ENCODE measurements around the gene PROX1.
A peak's percentile ranks its signal among the peaks of the same experiment; 100 is the strongest.

Gene PROX1

GRCh38 chr1:214066936-214067335, 79.2 kb downstream of the PROX1 start:
- no peak for DNase-seq
- H3K27me3 Mint-ChIP-seq (ENCODE audit: low read depth, poor library complexity), result peaks cover 3% of the 10 kb centered on the region
- H3K4me3 Mint-ChIP-seq, result no peak overlapping the region
- peak overlapping the region; percentile 17 for H3K27ac Mint-ChIP-seq
- no peak for TF ChIP-seq CTCF (IDR thresholded peaks at IDR 0.05)
- H3K4me1 Mint-ChIP-seq, result peaks cover 77% of the 10 kb centered on the region
- H3K36me3 Mint-ChIP-seq (ENCODE audit: low read depth), result no peaks in the 10 kb centered on the region
- H3K9me3 Mint-ChIP-seq, result no peaks in the 10 kb centered on the region

- Mint-ChIP-seq H3K4me1 (peaks cover 82% of the 10 kb centered on the region), H3K36me3 (ENCODE audit: low read depth) (no peaks in the 10 kb centered on the region), H3K9me3 (no peaks in the 10 kb centered on the region), H3K4me3 (no peak overlapping the region), H3K27me3 (ENCODE audit: low read depth, poor library complexity) (peaks cover 3% of the 10 kb centered on the region), H3K27ac (no peak overlapping the region)
- no peak for TF ChIP-seq CTCF (IDR thresholded peaks at IDR 0.05)
- no peak for DNase-seq
Observed at GRCh38 chr1:214067397-214067796, 79.6 kb downstream of the PROX1 start.

- peak; percentile 16 for DNase-seq
- Mint-ChIP-seq H3K27ac (no peak overlapping the region), H3K27me3 (ENCODE audit: low read depth, poor library complexity) (peaks cover 3% of the 10 kb centered on the region), H3K9me3 (no peaks in the 10 kb centered on the region), H3K36me3 (ENCODE audit: low read depth) (no peaks in the 10 kb centered on the region), H3K4me3 (no peak overlapping the region), H3K4me1 (peaks cover 89% of the 10 kb centered on the region)
- TF ChIP-seq CTCF (IDR thresholded peaks at IDR 0.05), result no peak
Observed at GRCh38 chr1:214067853-214068703, 80.3 kb downstream of the PROX1 start.

GRCh38 chr1:214068979-214069378, 81.2 kb downstream of the PROX1 start:
- no peaks in the 10 kb centered on the region for H3K36me3 Mint-ChIP-seq (ENCODE audit: low read depth)
- no peak for TF ChIP-seq CTCF (IDR thresholded peaks at IDR 0.05)

GRCh38 chr1:214071469-214071868, 83.7 kb downstream of the PROX1 start:
- no peak for TF ChIP-seq CTCF (IDR thresholded peaks at IDR 0.05)
- no peak overlapping the region for H3K4me3 Mint-ChIP-seq
- no peak for DNase-seq

More at GRCh38 chr1:214068979-214069378, 81.2 kb downstream of the PROX1 start:
- Mint-ChIP-seq H3K4me1 (peaks cover 96% of the 10 kb centered on the region), H3K9me3 (no peaks in the 10 kb centered on the region), H3K4me3 (no peak overlapping the region), H3K27ac (no peak overlapping the region), H3K27me3 (ENCODE audit: low read depth, poor library complexity) (peaks cover 3% of the 10 kb centered on the region)
- no peak for DNase-seq

More at GRCh38 chr1:214071469-214071868, 83.7 kb downstream of the PROX1 start:
- no peak overlapping the region for H3K27ac Mint-ChIP-seq
- H3K27me3 Mint-ChIP-seq (ENCODE audit: low read depth, poor library complexity), result peaks cover under 1% of the 10 kb centered on the region
- no peaks in the 10 kb centered on the region for H3K9me3 Mint-ChIP-seq
- no peaks in the 10 kb centered on the region for H3K36me3 Mint-ChIP-seq (ENCODE audit: low read depth)
- H3K4me1 Mint-ChIP-seq, result peaks cover 96% of the 10 kb centered on the region

Data from nephron progenitor cell (in vitro differentiated cells).